Measurements from ENCODE around the gene MAPK1. TPM values are rescaled to one million over a fixed set of nuclear protein-coding genes. Genes with fewer than 3 reads are reported as not detected.
"Not testable (repeated sequence)": the region's sequence is repeated elsewhere in the genome, so short reads cannot be mapped to it uniquely, and the experiment has no call there.

The MAPK1 gene
- total RNA-seq, 1 experiment from 2014 or later: 122 TPM

GRCh38 chr22:21914033-21914642 lies 46.7 kb upstream of the MAPK1 start:
- CTCF ChIA-PET; H3K27me3 ChIP-seq (ENCODE audit: control insufficient read depth, insufficient read depth, low read length); H3K27ac ChIP-seq (ENCODE audit: low read length); H3K4me3 ChIP-seq (ENCODE audit: low read depth in 2 of 2, low read length in 2 of 2); POLR2A ChIA-PET; H3K36me3 ChIP-seq (ENCODE audit: control insufficient read depth, insufficient read depth, low read length); H3K9me3 ChIP-seq (ENCODE audit: control insufficient read depth, insufficient read depth, low read depth, low read length); in situ Hi-C loops (cut with HindIII; ENCODE audit: low pct_unique_long_range_greater_than_20kb, low sequenced_read_pairs); intact Hi-C loops (cut with micrococcal nuclease; ENCODE audit: unreplicated experiment); BruUV-seq (replicated peaks); H3K4me1 ChIP-seq (ENCODE audit: control insufficient read depth, insufficient read depth, low read length); ATAC-seq; DNase-seq (ENCODE audit: low read depth, low spot score): not testable (repeated sequence)

- H3K4me3 ChIP-seq (ENCODE audit: low read depth in 2 of 2, low read length in 2 of 2); in situ Hi-C loops (cut with HindIII; ENCODE audit: low pct_unique_long_range_greater_than_20kb, low sequenced_read_pairs); H3K4me1 ChIP-seq (ENCODE audit: control insufficient read depth, insufficient read depth, low read length); DNase-seq (ENCODE audit: low read depth, low spot score); intact Hi-C loops (cut with micrococcal nuclease; ENCODE audit: unreplicated experiment); H3K27me3 ChIP-seq (ENCODE audit: control insufficient read depth, insufficient read depth, low read length); BruUV-seq (replicated peaks); POLR2A ChIA-PET; H3K27ac ChIP-seq (ENCODE audit: low read length); H3K36me3 ChIP-seq (ENCODE audit: control insufficient read depth, insufficient read depth, low read length); ATAC-seq; H3K9me3 ChIP-seq (ENCODE audit: control insufficient read depth, insufficient read depth, low read depth, low read length); CTCF ChIA-PET: not testable (repeated sequence)
These were observed 42.9 kb upstream of the MAPK1 start for GRCh38 chr22:21910367-21910766.

GRCh38 chr22:21909871-21910270 lies 42.4 kb upstream of the MAPK1 start:
- DNase-seq (ENCODE audit: low read depth, low spot score) (no peak), ATAC-seq (no peak)
- no peaks in the 10 kb centered on the region for H3K36me3 ChIP-seq (ENCODE audit: control insufficient read depth, insufficient read depth, low read length)
- TF ChIP-seq TCF7L2 (IDR thresholded peaks at IDR 0.05; ENCODE audit: low read depth, low read length) (no peak), CTCF (IDR thresholded peaks at IDR 0.05) (no peak), SIN3A (IDR thresholded peaks at IDR 0.05; ENCODE audit: borderline replicate concordance, insufficient read depth, low read depth, low read length) (no peak), REST (IDR thresholded peaks at IDR 0.05; ENCODE audit: insufficient read depth in 1 of 2, low read depth in 2 of 2, low read length in 1 of 2) (no peak), POLR2AphosphoS5 (IDR thresholded peaks at IDR 0.05; ENCODE audit: low read depth, low read length) (no peak)
- H3K4me1 ChIP-seq (ENCODE audit: control insufficient read depth, insufficient read depth, low read length): no peaks in the 10 kb centered on the region
- CTCF ChIA-PET: no interaction called here
- in situ Hi-C loops (cut with HindIII; ENCODE audit: low pct_unique_long_range_greater_than_20kb, low sequenced_read_pairs): no loop called here
- no peaks in the 10 kb centered on the region for H3K27me3 ChIP-seq (ENCODE audit: control insufficient read depth, insufficient read depth, low read length)
- no TSS peak for BruUV-seq (replicated peaks)
- H3K4me3 ChIP-seq (ENCODE audit: low read depth in 2 of 2, low read length in 2 of 2): no peak overlapping the region
- intact Hi-C loops (cut with micrococcal nuclease; ENCODE audit: unreplicated experiment): no loop called here
- H3K9me3 ChIP-seq (ENCODE audit: control insufficient read depth, insufficient read depth, low read depth, low read length): no peaks in the 10 kb centered on the region
- H3K27ac ChIP-seq (ENCODE audit: low read length): no peak overlapping the region
- POLR2A ChIA-PET: no interaction called here
